ENCODE results near the gene LRP1. TPM values are rescaled to one million over a fixed set of nuclear protein-coding genes. Genes with fewer than 3 reads are reported as not detected.

The LRP1 gene
- total and polyA plus RNA-seq, 2 experiments from 2014 or later, result 26.6 to 145 TPM

DNA sequence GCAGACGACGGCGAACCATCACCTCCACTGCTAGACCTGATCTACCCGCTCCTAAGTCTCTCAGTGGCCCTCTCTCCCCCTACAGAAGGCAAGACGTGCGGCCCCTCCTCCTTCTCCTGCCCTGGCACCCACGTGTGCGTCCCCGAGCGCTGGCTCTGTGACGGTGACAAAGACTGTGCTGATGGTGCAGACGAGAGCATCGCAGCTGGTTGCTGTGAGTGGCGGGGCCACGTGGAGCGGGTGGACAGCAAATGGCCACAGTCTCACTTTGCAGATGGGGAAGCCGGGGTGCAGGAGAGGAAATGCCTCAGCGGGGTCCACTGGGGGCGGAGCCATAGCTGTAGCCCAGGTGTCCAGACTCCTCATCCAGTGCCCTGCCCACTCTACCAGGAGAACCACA, 66.9 kb downstream of the LRP1 start:
- H3K4me2 ChIP-seq, result no peak overlapping the region
- TF ChIP-seq CREB1 (CRISPR knock-in tag; IDR thresholded peaks at IDR 0.05; ENCODE audit: low read depth) (no peak), JUNB (IDR thresholded peaks at IDR 0.05; ENCODE audit: unreplicated experiment) (no peak), EZH2phosphoT487 (IDR thresholded peaks at IDR 0.05; ENCODE audit: unreplicated experiment) (no peak), POLR2AphosphoS5 (IDR thresholded peaks at IDR 0.05; ENCODE audit: low read depth) (no peak), ZNF331 (CRISPR knock-in tag; IDR thresholded peaks at IDR 0.05; ENCODE audit: low read depth) (no peak), ZNF114 (CRISPR knock-in tag; IDR thresholded peaks at IDR 0.05) (no peak), STAT1 (IDR thresholded peaks at IDR 0.05; ENCODE audit: unreplicated experiment) (no peak), NANOG (IDR thresholded peaks at IDR 0.05; ENCODE audit: borderline replicate concordance) (no peak), EZH2 (IDR thresholded peaks at IDR 0.05; ENCODE audit: low read depth, unreplicated experiment) (no peak)
- TF ChIP-seq, protein P1, sequence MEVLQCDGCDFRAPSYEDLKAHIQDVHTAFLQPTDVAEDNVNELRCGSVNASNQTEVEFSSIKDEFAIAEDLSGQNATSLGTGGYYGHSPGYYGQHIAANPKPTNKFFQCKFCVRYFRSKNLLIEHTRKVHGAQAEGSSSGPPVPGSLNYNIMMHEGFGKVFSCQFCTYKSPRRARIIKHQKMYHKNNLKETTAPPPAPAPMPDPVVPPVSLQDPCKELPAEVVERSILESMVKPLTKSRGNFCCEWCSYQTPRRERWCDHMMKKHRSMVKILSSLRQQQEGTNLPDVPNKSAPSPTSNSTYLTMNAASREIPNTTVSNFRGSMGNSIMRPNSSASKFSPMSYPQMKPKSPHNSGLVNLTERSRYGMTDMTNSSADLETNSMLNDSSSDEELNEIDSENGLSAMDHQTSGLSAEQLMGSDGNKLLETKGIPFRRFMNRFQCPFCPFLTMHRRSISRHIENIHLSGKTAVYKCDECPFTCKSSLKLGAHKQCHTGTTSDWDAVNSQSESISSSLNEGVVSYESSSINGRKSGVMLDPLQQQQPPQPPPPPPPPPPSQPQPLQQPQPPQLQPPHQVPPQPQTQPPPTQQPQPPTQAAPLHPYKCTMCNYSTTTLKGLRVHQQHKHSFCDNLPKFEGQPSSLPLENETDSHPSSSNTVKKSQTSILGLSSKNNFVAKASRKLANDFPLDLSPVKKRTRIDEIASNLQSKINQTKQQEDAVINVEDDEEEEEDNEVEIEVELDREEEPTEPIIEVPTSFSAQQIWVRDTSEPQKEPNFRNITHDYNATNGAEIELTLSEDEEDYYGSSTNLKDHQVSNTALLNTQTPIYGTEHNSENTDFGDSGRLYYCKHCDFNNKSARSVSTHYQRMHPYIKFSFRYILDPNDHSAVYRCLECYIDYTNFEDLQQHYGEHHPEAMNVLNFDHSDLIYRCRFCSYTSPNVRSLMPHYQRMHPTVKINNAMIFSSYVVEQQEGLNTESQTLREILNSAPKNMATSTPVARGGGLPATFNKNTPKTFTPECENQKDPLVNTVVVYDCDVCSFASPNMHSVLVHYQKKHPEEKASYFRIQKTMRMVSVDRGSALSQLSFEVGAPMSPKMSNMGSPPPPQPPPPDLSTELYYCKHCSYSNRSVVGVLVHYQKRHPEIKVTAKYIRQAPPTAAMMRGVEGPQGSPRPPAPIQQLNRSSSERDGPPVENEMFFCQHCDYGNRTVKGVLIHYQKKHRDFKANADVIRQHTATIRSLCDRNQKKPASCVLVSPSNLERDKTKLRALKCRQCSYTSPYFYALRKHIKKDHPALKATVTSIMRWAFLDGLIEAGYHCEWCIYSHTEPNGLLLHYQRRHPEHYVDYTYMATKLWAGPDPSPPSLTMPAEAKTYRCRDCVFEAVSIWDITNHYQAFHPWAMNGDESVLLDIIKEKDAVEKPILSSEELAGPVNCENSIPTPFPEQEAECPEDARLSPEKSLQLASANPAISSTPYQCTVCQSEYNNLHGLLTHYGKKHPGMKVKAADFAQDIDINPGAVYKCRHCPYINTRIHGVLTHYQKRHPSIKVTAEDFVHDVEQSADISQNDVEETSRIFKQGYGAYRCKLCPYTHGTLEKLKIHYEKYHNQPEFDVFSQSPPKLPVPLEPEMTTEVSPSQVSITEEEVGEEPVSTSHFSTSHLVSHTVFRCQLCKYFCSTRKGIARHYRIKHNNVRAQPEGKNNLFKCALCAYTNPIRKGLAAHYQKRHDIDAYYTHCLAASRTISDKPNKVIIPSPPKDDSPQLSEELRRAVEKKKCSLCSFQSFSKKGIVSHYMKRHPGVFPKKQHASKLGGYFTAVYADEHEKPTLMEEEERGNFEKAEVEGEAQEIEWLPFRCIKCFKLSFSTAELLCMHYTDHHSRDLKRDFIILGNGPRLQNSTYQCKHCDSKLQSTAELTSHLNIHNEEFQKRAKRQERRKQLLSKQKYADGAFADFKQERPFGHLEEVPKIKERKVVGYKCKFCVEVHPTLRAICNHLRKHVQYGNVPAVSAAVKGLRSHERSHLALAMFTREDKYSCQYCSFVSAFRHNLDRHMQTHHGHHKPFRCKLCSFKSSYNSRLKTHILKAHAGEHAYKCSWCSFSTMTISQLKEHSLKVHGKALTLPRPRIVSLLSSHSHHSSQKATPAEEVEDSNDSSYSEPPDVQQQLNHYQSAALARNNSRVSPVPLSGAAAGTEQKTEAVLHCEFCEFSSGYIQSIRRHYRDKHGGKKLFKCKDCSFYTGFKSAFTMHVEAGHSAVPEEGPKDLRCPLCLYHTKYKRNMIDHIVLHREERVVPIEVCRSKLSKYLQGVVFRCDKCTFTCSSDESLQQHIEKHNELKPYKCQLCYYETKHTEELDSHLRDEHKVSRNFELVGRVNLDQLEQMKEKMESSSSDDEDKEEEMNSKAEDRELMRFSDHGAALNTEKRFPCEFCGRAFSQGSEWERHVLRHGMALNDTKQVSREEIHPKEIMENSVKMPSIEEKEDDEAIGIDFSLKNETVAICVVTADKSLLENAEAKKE (CRISPR knock-in tag; IDR thresholded peaks at IDR 0.05), result no peak
- TF ChIP-seq, protein P2, sequence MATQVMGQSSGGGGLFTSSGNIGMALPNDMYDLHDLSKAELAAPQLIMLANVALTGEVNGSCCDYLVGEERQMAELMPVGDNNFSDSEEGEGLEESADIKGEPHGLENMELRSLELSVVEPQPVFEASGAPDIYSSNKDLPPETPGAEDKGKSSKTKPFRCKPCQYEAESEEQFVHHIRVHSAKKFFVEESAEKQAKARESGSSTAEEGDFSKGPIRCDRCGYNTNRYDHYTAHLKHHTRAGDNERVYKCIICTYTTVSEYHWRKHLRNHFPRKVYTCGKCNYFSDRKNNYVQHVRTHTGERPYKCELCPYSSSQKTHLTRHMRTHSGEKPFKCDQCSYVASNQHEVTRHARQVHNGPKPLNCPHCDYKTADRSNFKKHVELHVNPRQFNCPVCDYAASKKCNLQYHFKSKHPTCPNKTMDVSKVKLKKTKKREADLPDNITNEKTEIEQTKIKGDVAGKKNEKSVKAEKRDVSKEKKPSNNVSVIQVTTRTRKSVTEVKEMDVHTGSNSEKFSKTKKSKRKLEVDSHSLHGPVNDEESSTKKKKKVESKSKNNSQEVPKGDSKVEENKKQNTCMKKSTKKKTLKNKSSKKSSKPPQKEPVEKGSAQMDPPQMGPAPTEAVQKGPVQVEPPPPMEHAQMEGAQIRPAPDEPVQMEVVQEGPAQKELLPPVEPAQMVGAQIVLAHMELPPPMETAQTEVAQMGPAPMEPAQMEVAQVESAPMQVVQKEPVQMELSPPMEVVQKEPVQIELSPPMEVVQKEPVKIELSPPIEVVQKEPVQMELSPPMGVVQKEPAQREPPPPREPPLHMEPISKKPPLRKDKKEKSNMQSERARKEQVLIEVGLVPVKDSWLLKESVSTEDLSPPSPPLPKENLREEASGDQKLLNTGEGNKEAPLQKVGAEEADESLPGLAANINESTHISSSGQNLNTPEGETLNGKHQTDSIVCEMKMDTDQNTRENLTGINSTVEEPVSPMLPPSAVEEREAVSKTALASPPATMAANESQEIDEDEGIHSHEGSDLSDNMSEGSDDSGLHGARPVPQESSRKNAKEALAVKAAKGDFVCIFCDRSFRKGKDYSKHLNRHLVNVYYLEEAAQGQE (IDR thresholded peaks at IDR 0.05; ENCODE audit: unreplicated experiment), result no peak
- TF ChIP-seq, protein P3, sequence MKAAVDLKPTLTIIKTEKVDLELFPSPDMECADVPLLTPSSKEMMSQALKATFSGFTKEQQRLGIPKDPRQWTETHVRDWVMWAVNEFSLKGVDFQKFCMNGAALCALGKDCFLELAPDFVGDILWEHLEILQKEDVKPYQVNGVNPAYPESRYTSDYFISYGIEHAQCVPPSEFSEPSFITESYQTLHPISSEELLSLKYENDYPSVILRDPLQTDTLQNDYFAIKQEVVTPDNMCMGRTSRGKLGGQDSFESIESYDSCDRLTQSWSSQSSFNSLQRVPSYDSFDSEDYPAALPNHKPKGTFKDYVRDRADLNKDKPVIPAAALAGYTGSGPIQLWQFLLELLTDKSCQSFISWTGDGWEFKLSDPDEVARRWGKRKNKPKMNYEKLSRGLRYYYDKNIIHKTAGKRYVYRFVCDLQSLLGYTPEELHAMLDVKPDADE (IDR thresholded peaks at IDR 0.05), result no peak
- TF ChIP-seq, protein P4, sequence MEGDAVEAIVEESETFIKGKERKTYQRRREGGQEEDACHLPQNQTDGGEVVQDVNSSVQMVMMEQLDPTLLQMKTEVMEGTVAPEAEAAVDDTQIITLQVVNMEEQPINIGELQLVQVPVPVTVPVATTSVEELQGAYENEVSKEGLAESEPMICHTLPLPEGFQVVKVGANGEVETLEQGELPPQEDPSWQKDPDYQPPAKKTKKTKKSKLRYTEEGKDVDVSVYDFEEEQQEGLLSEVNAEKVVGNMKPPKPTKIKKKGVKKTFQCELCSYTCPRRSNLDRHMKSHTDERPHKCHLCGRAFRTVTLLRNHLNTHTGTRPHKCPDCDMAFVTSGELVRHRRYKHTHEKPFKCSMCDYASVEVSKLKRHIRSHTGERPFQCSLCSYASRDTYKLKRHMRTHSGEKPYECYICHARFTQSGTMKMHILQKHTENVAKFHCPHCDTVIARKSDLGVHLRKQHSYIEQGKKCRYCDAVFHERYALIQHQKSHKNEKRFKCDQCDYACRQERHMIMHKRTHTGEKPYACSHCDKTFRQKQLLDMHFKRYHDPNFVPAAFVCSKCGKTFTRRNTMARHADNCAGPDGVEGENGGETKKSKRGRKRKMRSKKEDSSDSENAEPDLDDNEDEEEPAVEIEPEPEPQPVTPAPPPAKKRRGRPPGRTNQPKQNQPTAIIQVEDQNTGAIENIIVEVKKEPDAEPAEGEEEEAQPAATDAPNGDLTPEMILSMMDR (conservative IDR thresholded peaks at IDR 0.05; ENCODE audit: low read depth in 2 of 2), result no peak
- H3K79me2 ChIP-seq (replicated peaks; ENCODE audit: insufficient read depth), result no peaks in the 10 kb centered on the region
- Mint-ChIP-seq H3K9me3 (no peaks in the 10 kb centered on the region; the same call in 2 of the 3 replicates), H3K4me3 (no peak overlapping the region), H3K36me3 (ENCODE audit: low read depth) (peaks cover 96% of the 10 kb centered on the region), H3K27me3 (ENCODE audit: insufficient read depth, low read depth, poor library complexity) (peaks cover 16% of the 10 kb centered on the region), H3K27ac (no peak overlapping the region), H3K4me1 (no peaks in the 10 kb centered on the region)
- peaks cover 12% of the 10 kb centered on the region; the same call in 1 of the 2 replicates for H3F3A ChIP-seq (replicated peaks; ENCODE audit: low read depth)
- no peak for DNase-seq (ENCODE audit: low spot score)
- no peak overlapping the region for H3K4me3 ChIP-seq
- no peaks in the 10 kb centered on the region; the same call in 1 of the 2 replicates for H4K20me1 ChIP-seq (replicated peaks; ENCODE audit: insufficient read depth)
- H3K4me1 ChIP-seq (ENCODE audit: insufficient read depth), result no peaks in the 10 kb centered on the region
- no peak overlapping the region for H2AFZ ChIP-seq
- no peak overlapping the region for H3K27ac ChIP-seq (ENCODE audit: low read depth)
- ATAC-seq, result no peak
- no peaks in the 10 kb centered on the region for H3K9me2 ChIP-seq (ENCODE audit: insufficient read depth)
- H3K36me3 ChIP-seq (ENCODE audit: insufficient read depth), result peaks cover 26% of the 10 kb centered on the region; the same call in 1 of the 2 replicates
- no peaks in the 10 kb centered on the region for H3K27me3 ChIP-seq (ENCODE audit: insufficient read depth)
